ENCODE results near the gene FAM222A. TPM values are rescaled to one million over a fixed set of nuclear protein-coding genes. Genes with fewer than 3 reads are reported as not detected.

The FAM222A gene
- total RNA-seq, 1 donor from 2014 or later = 2.5 TPM

DNA sequence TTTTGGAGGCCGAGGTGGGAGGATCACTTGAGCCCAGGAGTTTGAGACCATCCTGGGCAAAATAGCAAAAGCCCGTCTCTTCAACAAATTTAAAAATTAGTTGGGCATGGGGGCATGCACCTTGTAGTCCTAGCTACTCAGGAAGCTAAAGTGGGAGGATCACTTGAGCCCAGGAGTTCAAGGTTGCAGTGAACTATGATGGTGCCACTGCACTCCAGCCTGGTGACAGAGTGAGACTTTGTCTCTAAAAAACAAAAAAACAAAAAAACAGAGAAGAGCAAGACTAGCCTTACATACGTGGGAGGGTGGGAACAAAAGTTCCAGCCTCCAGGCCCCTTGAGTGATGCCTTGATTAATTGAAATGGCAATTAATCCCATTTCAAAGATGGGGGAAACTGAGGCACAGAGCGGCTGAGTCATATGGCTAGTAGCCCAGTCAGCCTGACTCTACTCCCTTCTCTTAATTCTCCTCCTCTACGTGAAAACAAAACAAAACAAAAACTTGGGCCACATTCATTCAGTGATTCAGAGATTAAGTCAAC is 3.3 kb upstream of the FAM222A start:
- no peak overlapping the region for H2AFZ ChIP-seq (replicated peaks)
- H3K79me2 ChIP-seq (ENCODE audit: low read depth) = peaks cover 4% of the 10 kb centered on the region
- H3F3A ChIP-seq (ENCODE audit: low read depth) = peaks cover 42% of the 10 kb centered on the region
- H3K9ac ChIP-seq = no peak overlapping the region
- H3K27ac ChIP-seq = no peak overlapping the region
- no peak overlapping the region for H3K4me2 ChIP-seq
- TF ChIP-seq EZH2phosphoT487 (IDR thresholded peaks at IDR 0.05) (no peak), EZH2 (IDR thresholded peaks at IDR 0.05) (no peak)
- TF ChIP-seq, protein P1, sequence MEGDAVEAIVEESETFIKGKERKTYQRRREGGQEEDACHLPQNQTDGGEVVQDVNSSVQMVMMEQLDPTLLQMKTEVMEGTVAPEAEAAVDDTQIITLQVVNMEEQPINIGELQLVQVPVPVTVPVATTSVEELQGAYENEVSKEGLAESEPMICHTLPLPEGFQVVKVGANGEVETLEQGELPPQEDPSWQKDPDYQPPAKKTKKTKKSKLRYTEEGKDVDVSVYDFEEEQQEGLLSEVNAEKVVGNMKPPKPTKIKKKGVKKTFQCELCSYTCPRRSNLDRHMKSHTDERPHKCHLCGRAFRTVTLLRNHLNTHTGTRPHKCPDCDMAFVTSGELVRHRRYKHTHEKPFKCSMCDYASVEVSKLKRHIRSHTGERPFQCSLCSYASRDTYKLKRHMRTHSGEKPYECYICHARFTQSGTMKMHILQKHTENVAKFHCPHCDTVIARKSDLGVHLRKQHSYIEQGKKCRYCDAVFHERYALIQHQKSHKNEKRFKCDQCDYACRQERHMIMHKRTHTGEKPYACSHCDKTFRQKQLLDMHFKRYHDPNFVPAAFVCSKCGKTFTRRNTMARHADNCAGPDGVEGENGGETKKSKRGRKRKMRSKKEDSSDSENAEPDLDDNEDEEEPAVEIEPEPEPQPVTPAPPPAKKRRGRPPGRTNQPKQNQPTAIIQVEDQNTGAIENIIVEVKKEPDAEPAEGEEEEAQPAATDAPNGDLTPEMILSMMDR (IDR thresholded peaks at IDR 0.05) = no peak
- peaks cover 38% of the 10 kb centered on the region for H3K27me3 ChIP-seq
- no peak for DNase-seq (ENCODE audit: low spot score)
- Mint-ChIP-seq H3K9me3 (no peaks in the 10 kb centered on the region), H3K36me3 (no peaks in the 10 kb centered on the region), H3K4me1 (peaks cover 47% of the 10 kb centered on the region), H3K27me3 (ENCODE audit: insufficient read depth, low read depth) (peaks cover 13% of the 10 kb centered on the region), H3K27ac (peak overlapping the region; percentile 9), H3K4me3 (peak overlapping the region; percentile 35)
- H4K20me1 ChIP-seq (ENCODE audit: low read depth) = peaks cover 8% of the 10 kb centered on the region
- H3K4me1 ChIP-seq = peaks cover 37% of the 10 kb centered on the region
- no peak overlapping the region for H3K4me3 ChIP-seq
- no peaks in the 10 kb centered on the region for H3K9me3 ChIP-seq (ENCODE audit: low read depth)
- no peaks in the 10 kb centered on the region for H3K36me3 ChIP-seq

GRCh38 chr12:109710747-109711595 is 2.7 kb upstream of the FAM222A start:
- Histone ChIP-seq H2AFZ (replicated peaks) (no peak overlapping the region), H3K36me3 (no peaks in the 10 kb centered on the region), H3K4me3 (no peak overlapping the region), H4K20me1 (ENCODE audit: low read depth) (peaks cover 15% of the 10 kb centered on the region), H3K4me2 (no peak overlapping the region), H3K27me3 (peaks cover 45% of the 10 kb centered on the region), H3K4me1 (peaks cover 44% of the 10 kb centered on the region), H3K9me3 (ENCODE audit: low read depth) (no peaks in the 10 kb centered on the region), H3K79me2 (ENCODE audit: low read depth) (peaks cover 4% of the 10 kb centered on the region), H3K27ac (no peak overlapping the region), H3K9ac (no peak overlapping the region), H3F3A (ENCODE audit: low read depth) (peaks cover 48% of the 10 kb centered on the region)
- no peaks in the 10 kb centered on the region for H3K9me3 Mint-ChIP-seq
- H3K27ac Mint-ChIP-seq = peak overlapping the region; percentile 9
- H3K36me3 Mint-ChIP-seq = no peaks in the 10 kb centered on the region
- H3K4me1 Mint-ChIP-seq = peaks cover 52% of the 10 kb centered on the region
- peak overlapping the region; percentile 27 for H3K4me3 Mint-ChIP-seq
- no peak for TF ChIP-seq EZH2phosphoT487 (IDR thresholded peaks at IDR 0.05)
- TF ChIP-seq, protein P1 (IDR thresholded peaks at IDR 0.05) = no peak
- TF ChIP-seq EZH2 (IDR thresholded peaks at IDR 0.05) = no peak
- no peak for DNase-seq (ENCODE audit: low spot score)
- H3K27me3 Mint-ChIP-seq (ENCODE audit: insufficient read depth, low read depth) = peaks cover 13% of the 10 kb centered on the region

GRCh38 chr12:109711596-109712461 is 1.8 kb upstream of the FAM222A start:
- peak overlapping the region; percentile 56 for H3K4me2 ChIP-seq
- no peak overlapping the region for H3K27ac ChIP-seq
- H3F3A ChIP-seq (ENCODE audit: low read depth) = peaks cover 51% of the 10 kb centered on the region
- H3K79me2 ChIP-seq (ENCODE audit: low read depth) = peaks cover 4% of the 10 kb centered on the region
- H3K4me3 ChIP-seq = no peak overlapping the region
- peak; percentile 38 for DNase-seq (ENCODE audit: low spot score)
- H3K36me3 ChIP-seq = no peaks in the 10 kb centered on the region
- peaks cover 23% of the 10 kb centered on the region for H4K20me1 ChIP-seq (ENCODE audit: low read depth)
- H3K27me3 ChIP-seq = peaks cover 53% of the 10 kb centered on the region
- H3K4me3 Mint-ChIP-seq = no peak overlapping the region
- peaks cover 49% of the 10 kb centered on the region for H3K4me1 ChIP-seq
- no peak for TF ChIP-seq EZH2 (IDR thresholded peaks at IDR 0.05)
- peak; percentile 20 for TF ChIP-seq EZH2phosphoT487 (IDR thresholded peaks at IDR 0.05)
- H3K4me1 Mint-ChIP-seq = peaks cover 54% of the 10 kb centered on the region
- H3K27ac Mint-ChIP-seq = no peak overlapping the region
- H2AFZ ChIP-seq (replicated peaks) = no peak overlapping the region
- H3K9ac ChIP-seq = no peak overlapping the region
- no peaks in the 10 kb centered on the region for H3K36me3 Mint-ChIP-seq
- no peaks in the 10 kb centered on the region for H3K9me3 ChIP-seq (ENCODE audit: low read depth)
- no peaks in the 10 kb centered on the region for H3K9me3 Mint-ChIP-seq
- H3K27me3 Mint-ChIP-seq (ENCODE audit: insufficient read depth, low read depth) = peaks cover 13% of the 10 kb centered on the region
